Activated naive CD8-positive, alpha-beta T cell treated with anti-CD3 and anti-CD28 coated beads for 36 hours (primary cell): ENCODE results near the gene MESD. TPM values are rescaled to one million over a fixed set of nuclear protein-coding genes. Genes with fewer than 3 reads are reported as not detected.

Experiments
- DNase-seq: peaks from one replicate; pipeline ENCODE4 v3.0.0; 2021
- H3K27ac Mint-ChIP-seq: one replicate; pipeline ENCODE4 v1.8.0; 2022; ENCODE audit warnings: mild to moderate bottlenecking, moderate library complexity, mixed read lengths
- H3K27me3 Mint-ChIP-seq: one replicate; pipeline ENCODE4 v1.8.0; 2022; ENCODE audit warnings: mild to moderate bottlenecking, mixed read lengths
- H3K36me3 Mint-ChIP-seq: one replicate; pipeline ENCODE4 v1.8.0; 2021; ENCODE audit warnings: mild to moderate bottlenecking, mixed read lengths
- H3K4me1 Mint-ChIP-seq: one replicate; pipeline ENCODE4 v1.8.0; 2021; ENCODE audit warnings: mixed read lengths
- H3K4me3 Mint-ChIP-seq: one replicate; pipeline ENCODE4 v1.8.0; 2022; ENCODE audit warnings: mild to moderate bottlenecking, moderate library complexity, mixed read lengths
- H3K9me3 Mint-ChIP-seq: one replicate; pipeline ENCODE4 v1.8.0; 2022; ENCODE audit warnings: mixed read lengths
- total RNA-seq, 2 experiments: library from RNA; stranded (reverse); gene quantifications; one replicate each; pipeline ENCODE4 v1.2.3, GENCODE V29; 2021

MESD gene
- total RNA-seq, 2 experiments from 2014 or later = 20.7 to 21.0 TPM

GRCh38 chr15:80931721-80932512 lies 57.7 kb downstream of the MESD start:
- no peak for DNase-seq
- H3K27me3 Mint-ChIP-seq = no peaks in the 10 kb centered on the region
- H3K36me3 Mint-ChIP-seq = peaks cover 9% of the 10 kb centered on the region
- H3K9me3 Mint-ChIP-seq = no peaks in the 10 kb centered on the region
- no peak overlapping the region for H3K27ac Mint-ChIP-seq
- peaks cover 5% of the 10 kb centered on the region for H3K4me1 Mint-ChIP-seq
- no peak overlapping the region for H3K4me3 Mint-ChIP-seq

- Mint-ChIP-seq H3K36me3 (peaks cover 8% of the 10 kb centered on the region), H3K9me3 (no peaks in the 10 kb centered on the region), H3K27ac (no peak overlapping the region), H3K4me1 (peaks cover 5% of the 10 kb centered on the region), H3K4me3 (no peak overlapping the region), H3K27me3 (no peaks in the 10 kb centered on the region)
- DNase-seq = no peak
Measured at GRCh38 chr15:80931191-80931590, 58.4 kb downstream of the MESD start.

GRCh38 chr15:80929689-80930088 lies 59.9 kb downstream of the MESD start:
- Mint-ChIP-seq H3K4me3 (no peak overlapping the region), H3K4me1 (peaks cover 2% of the 10 kb centered on the region), H3K27ac (no peak overlapping the region), H3K9me3 (no peaks in the 10 kb centered on the region), H3K27me3 (no peaks in the 10 kb centered on the region), H3K36me3 (peaks cover 5% of the 10 kb centered on the region)
- no peak for DNase-seq

- Mint-ChIP-seq H3K27ac (no peak overlapping the region), H3K9me3 (no peaks in the 10 kb centered on the region), H3K4me1 (no peaks in the 10 kb centered on the region), H3K4me3 (no peak overlapping the region), H3K36me3 (peaks cover 5% of the 10 kb centered on the region), H3K27me3 (no peaks in the 10 kb centered on the region)
- no peak for DNase-seq
Measured at GRCh38 chr15:80929225-80929624, 60.4 kb downstream of the MESD start.

GRCh38 chr15:80926126-80926525 lies 63.5 kb downstream of the MESD start:
- Mint-ChIP-seq H3K27me3 (no peaks in the 10 kb centered on the region), H3K4me3 (no peak overlapping the region), H3K36me3 (peaks cover 11% of the 10 kb centered on the region), H3K27ac (no peak overlapping the region), H3K4me1 (no peaks in the 10 kb centered on the region), H3K9me3 (no peaks in the 10 kb centered on the region)
- DNase-seq = no peak

GRCh38 chr15:80925597-80926059 lies 64.0 kb downstream of the MESD start:
- no peak overlapping the region for H3K27ac Mint-ChIP-seq
- no peak overlapping the region for H3K4me3 Mint-ChIP-seq
- no peaks in the 10 kb centered on the region for H3K27me3 Mint-ChIP-seq
- no peaks in the 10 kb centered on the region for H3K9me3 Mint-ChIP-seq
- peaks cover 4% of the 10 kb centered on the region for H3K4me1 Mint-ChIP-seq
- H3K36me3 Mint-ChIP-seq = peaks cover 11% of the 10 kb centered on the region
- no peak for DNase-seq

GRCh38 chr15:80924278-80924677 lies 65.3 kb downstream of the MESD start:
- peaks cover 14% of the 10 kb centered on the region for H3K4me1 Mint-ChIP-seq
- no peak overlapping the region for H3K27ac Mint-ChIP-seq
- H3K9me3 Mint-ChIP-seq = no peaks in the 10 kb centered on the region

GRCh38 chr15:80923668-80924067 lies 66.0 kb downstream of the MESD start:
- DNase-seq = no peak

More at GRCh38 chr15:80924278-80924677, 65.3 kb downstream of the MESD start:
- H3K4me3 Mint-ChIP-seq = no peak overlapping the region
- no peak for DNase-seq
- no peaks in the 10 kb centered on the region for H3K27me3 Mint-ChIP-seq
- H3K36me3 Mint-ChIP-seq = peaks cover 7% of the 10 kb centered on the region

GRCh38 chr15:80921736-80922410 lies 67.7 kb downstream of the MESD start:
- no peak for DNase-seq
- Mint-ChIP-seq H3K36me3 (peaks cover 6% of the 10 kb centered on the region), H3K27me3 (no peaks in the 10 kb centered on the region), H3K27ac (no peak overlapping the region), H3K4me3 (no peak overlapping the region), H3K4me1 (peaks cover 14% of the 10 kb centered on the region), H3K9me3 (no peaks in the 10 kb centered on the region)

More at GRCh38 chr15:80923668-80924067, 66.0 kb downstream of the MESD start:
- H3K27ac Mint-ChIP-seq = no peak overlapping the region
- no peak overlapping the region for H3K4me3 Mint-ChIP-seq
- no peaks in the 10 kb centered on the region for H3K9me3 Mint-ChIP-seq
- H3K36me3 Mint-ChIP-seq = peaks cover 7% of the 10 kb centered on the region
- H3K4me1 Mint-ChIP-seq = peaks cover 14% of the 10 kb centered on the region
- H3K27me3 Mint-ChIP-seq = no peaks in the 10 kb centered on the region

- H3K4me3 Mint-ChIP-seq = no peak overlapping the region
- H3K36me3 Mint-ChIP-seq = peaks cover 6% of the 10 kb centered on the region
- no peak overlapping the region for H3K27ac Mint-ChIP-seq
- H3K4me1 Mint-ChIP-seq = peaks cover 14% of the 10 kb centered on the region
- H3K27me3 Mint-ChIP-seq = no peaks in the 10 kb centered on the region
- H3K9me3 Mint-ChIP-seq = no peaks in the 10 kb centered on the region
- DNase-seq = peak; percentile 45
Measured at GRCh38 chr15:80920271-80920699, 69.3 kb downstream of the MESD start.

- Mint-ChIP-seq H3K27ac (no peak overlapping the region), H3K4me3 (no peak overlapping the region), H3K4me1 (peaks cover 14% of the 10 kb centered on the region), H3K36me3 (peaks cover 6% of the 10 kb centered on the region), H3K27me3 (no peaks in the 10 kb centered on the region), H3K9me3 (no peaks in the 10 kb centered on the region)
- no peak for DNase-seq
Measured at GRCh38 chr15:80918196-80918783, 71.3 kb downstream of the MESD start.

- H3K9me3 Mint-ChIP-seq = no peaks in the 10 kb centered on the region
- peaks cover 14% of the 10 kb centered on the region for H3K4me1 Mint-ChIP-seq
- no peak overlapping the region for H3K27ac Mint-ChIP-seq
- no peaks in the 10 kb centered on the region for H3K27me3 Mint-ChIP-seq
- DNase-seq = no peak
- H3K4me3 Mint-ChIP-seq = no peak overlapping the region
- no peaks in the 10 kb centered on the region for H3K36me3 Mint-ChIP-seq
Measured at GRCh38 chr15:80916056-80916455, 73.6 kb downstream of the MESD start.

- Mint-ChIP-seq H3K9me3 (no peaks in the 10 kb centered on the region), H3K4me1 (peaks cover 9% of the 10 kb centered on the region), H3K36me3 (peaks cover 2% of the 10 kb centered on the region), H3K27ac (no peak overlapping the region), H3K27me3 (no peaks in the 10 kb centered on the region), H3K4me3 (no peak overlapping the region)
- DNase-seq = no peak
Measured at GRCh38 chr15:80915472-80915871, 74.1 kb downstream of the MESD start.

- Mint-ChIP-seq H3K4me3 (no peak overlapping the region), H3K36me3 (peaks cover 17% of the 10 kb centered on the region), H3K27ac (no peak overlapping the region), H3K4me1 (no peaks in the 10 kb centered on the region), H3K9me3 (peaks cover 2% of the 10 kb centered on the region), H3K27me3 (no peaks in the 10 kb centered on the region)
- no peak for DNase-seq
Measured at GRCh38 chr15:80913541-80913940, 76.1 kb downstream of the MESD start.

GRCh38 chr15:80912673-80913072 lies 76.9 kb downstream of the MESD start:
- Mint-ChIP-seq H3K4me3 (no peak overlapping the region), H3K27me3 (no peaks in the 10 kb centered on the region), H3K4me1 (no peaks in the 10 kb centered on the region), H3K27ac (no peak overlapping the region), H3K36me3 (peaks cover 17% of the 10 kb centered on the region), H3K9me3 (peaks cover 2% of the 10 kb centered on the region)
- no peak for DNase-seq
